Chondrocyte (in vitro differentiated cells): ENCODE data around the gene TRAK1. TPM values are rescaled to one million over a fixed set of nuclear protein-coding genes. Genes with fewer than 3 reads are reported as not detected.

Source experiments
- DNase-seq: peaks from one replicate; pipeline ENCODE4 v3.0.0; 2021; ENCODE audit warnings: mixed read lengths, low spot score
- H3K27ac Mint-ChIP-seq: one replicate; pipeline ENCODE4 v1.8.0; 2021; ENCODE audit warnings: mild to moderate bottlenecking, moderate library complexity, mixed read lengths; ENCODE audit not compliant: unreplicated experiment
- H3K27me3 Mint-ChIP-seq: 2 replicates; pipeline ENCODE4 v1.8.0; 2021; ENCODE audit warnings: low read depth, mixed read lengths
- H3K36me3 Mint-ChIP-seq: 2 replicates; pipeline ENCODE4 v1.8.0; 2021; ENCODE audit warnings: low read depth, mixed read lengths
- H3K4me1 Mint-ChIP-seq: 2 replicates; pipeline ENCODE4 v1.8.0; 2021; ENCODE audit warnings: low read depth, mild to moderate bottlenecking, mixed read lengths
- H3K4me3 Mint-ChIP-seq: one replicate; pipeline ENCODE4 v1.8.0; 2021; ENCODE audit warnings: mild to moderate bottlenecking, moderate library complexity, mixed read lengths; ENCODE audit not compliant: unreplicated experiment
- H3K9me3 Mint-ChIP-seq: 2 replicates; pipeline ENCODE4 v1.8.0; 2021; ENCODE audit warnings: low read depth, mixed read lengths
- total RNA-seq: library from RNA; stranded (reverse); gene quantifications from 3 replicates; pipeline ENCODE4 v1.2.1, GENCODE V29; 2021
- TF ChIP-seq, protein P1 (sequence below): fragments of 200-600 bp; sonication (generic); IDR thresholded peaks from 2 replicates; pipeline ENCODE4 v1.5.0; 2021; ENCODE audit warnings: antibody characterized with exemption, mild to moderate bottlenecking, moderate library complexity

Gene TRAK1
- total RNA-seq, 1 donor from 2014 or later, result 53.7 TPM

- H3K27ac Mint-ChIP-seq, result no peak overlapping the region
- DNase-seq, result no peak
- TF ChIP-seq, protein P1, sequence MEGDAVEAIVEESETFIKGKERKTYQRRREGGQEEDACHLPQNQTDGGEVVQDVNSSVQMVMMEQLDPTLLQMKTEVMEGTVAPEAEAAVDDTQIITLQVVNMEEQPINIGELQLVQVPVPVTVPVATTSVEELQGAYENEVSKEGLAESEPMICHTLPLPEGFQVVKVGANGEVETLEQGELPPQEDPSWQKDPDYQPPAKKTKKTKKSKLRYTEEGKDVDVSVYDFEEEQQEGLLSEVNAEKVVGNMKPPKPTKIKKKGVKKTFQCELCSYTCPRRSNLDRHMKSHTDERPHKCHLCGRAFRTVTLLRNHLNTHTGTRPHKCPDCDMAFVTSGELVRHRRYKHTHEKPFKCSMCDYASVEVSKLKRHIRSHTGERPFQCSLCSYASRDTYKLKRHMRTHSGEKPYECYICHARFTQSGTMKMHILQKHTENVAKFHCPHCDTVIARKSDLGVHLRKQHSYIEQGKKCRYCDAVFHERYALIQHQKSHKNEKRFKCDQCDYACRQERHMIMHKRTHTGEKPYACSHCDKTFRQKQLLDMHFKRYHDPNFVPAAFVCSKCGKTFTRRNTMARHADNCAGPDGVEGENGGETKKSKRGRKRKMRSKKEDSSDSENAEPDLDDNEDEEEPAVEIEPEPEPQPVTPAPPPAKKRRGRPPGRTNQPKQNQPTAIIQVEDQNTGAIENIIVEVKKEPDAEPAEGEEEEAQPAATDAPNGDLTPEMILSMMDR, result no peak
- H3K4me1 Mint-ChIP-seq, result peaks cover 23% of the 10 kb centered on the region
- no peaks in the 10 kb centered on the region for H3K36me3 Mint-ChIP-seq
- no peaks in the 10 kb centered on the region for H3K27me3 Mint-ChIP-seq
- H3K9me3 Mint-ChIP-seq, result no peaks in the 10 kb centered on the region
- H3K4me3 Mint-ChIP-seq, result no peak overlapping the region
Observed at GRCh38 chr3:42174679-42175385, 83.7 kb downstream of the TRAK1 start.

DNA sequence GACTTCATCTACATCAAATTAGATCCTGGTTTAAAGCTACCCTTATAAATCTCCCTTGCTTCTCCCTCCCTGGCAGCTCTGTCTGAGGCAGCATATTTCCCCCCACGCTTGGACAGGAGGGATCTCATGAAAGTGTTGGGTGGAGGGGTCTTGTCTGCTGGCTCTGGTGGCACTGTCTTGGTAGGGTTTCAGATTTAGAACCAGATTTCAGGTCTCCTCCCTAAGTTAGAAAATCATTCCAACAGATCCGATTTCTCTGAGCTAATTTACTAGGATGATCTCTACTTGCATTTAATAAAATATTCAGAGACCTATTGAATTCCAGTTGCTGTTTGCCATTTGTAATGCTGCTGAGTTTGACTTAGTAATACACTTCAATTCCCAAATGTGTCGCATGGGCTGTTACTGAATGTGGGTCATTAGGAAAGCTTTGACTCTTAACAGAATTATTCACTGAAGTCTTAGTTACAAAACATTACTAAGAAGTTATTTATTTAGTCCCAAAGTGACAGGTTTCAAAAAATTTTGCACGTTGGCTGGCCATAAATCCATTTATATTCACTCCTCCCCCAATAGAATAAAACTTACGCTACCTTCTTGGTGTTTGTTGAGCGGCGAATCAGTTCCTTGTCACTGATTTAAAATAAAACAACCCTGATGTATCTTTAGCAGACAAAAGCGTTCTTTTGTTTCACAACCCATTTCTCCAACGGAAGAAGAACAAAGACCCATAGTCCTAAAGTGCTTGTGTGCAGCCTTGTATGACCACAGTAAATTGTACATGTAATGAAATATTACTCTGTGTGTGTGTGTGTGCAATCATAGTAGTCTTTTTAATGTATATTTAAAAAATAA lies 84.5 kb downstream of the TRAK1 start:
- Mint-ChIP-seq H3K36me3 (no peaks in the 10 kb centered on the region), H3K9me3 (no peaks in the 10 kb centered on the region), H3K27ac (no peak overlapping the region), H3K27me3 (no peaks in the 10 kb centered on the region), H3K4me1 (peaks cover 23% of the 10 kb centered on the region), H3K4me3 (no peak overlapping the region)
- TF ChIP-seq, protein P1, result no peak
- DNase-seq, result no peak

GRCh38 chr3:42176242-42177034 lies 85.3 kb downstream of the TRAK1 start:
- DNase-seq, result no peak
- Mint-ChIP-seq H3K36me3 (no peaks in the 10 kb centered on the region), H3K9me3 (no peaks in the 10 kb centered on the region), H3K27me3 (no peaks in the 10 kb centered on the region), H3K4me1 (peaks cover 23% of the 10 kb centered on the region), H3K4me3 (no peak overlapping the region), H3K27ac (no peak overlapping the region)
- TF ChIP-seq, protein P1, result no peak

GRCh38 chr3:42177068-42177800 lies 86.1 kb downstream of the TRAK1 start:
- Mint-ChIP-seq H3K36me3 (no peaks in the 10 kb centered on the region), H3K27me3 (no peaks in the 10 kb centered on the region), H3K9me3 (no peaks in the 10 kb centered on the region), H3K4me3 (no peak overlapping the region), H3K27ac (no peak overlapping the region), H3K4me1 (peaks cover 15% of the 10 kb centered on the region)
- TF ChIP-seq, protein P1, result no peak
- no peak for DNase-seq
